ENCODE results near the gene SORCS2. TPM values are rescaled to one million over a fixed set of nuclear protein-coding genes. Genes with fewer than 3 reads are reported as not detected.

Gene SORCS2
- total RNA-seq, 2 experiments from 2014 or later, result not detected

DNA sequence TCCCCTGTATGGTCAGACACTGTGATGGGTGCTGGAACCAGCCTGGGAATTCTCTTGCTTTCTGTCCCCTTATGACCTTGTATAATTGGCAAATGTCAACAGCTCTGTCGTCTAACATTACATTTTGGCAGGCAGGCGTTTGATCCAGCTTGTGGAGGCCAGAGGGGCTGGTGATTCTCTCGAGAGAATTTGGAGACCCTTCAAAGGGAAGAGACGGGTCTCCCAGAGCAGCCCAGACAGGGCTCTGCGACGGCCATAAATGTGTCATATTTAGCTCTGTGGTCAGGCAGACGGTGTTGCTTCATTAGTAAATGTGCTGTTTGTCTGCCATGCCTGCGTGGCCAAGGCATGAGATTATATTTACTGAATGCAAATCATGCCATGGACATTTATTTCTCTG, 68.7 kb downstream of the SORCS2 start:
- no peak overlapping the region for H3K4me3 Mint-ChIP-seq
- ATAC-seq (no peak), DNase-seq (no peak)
- no peaks in the 10 kb centered on the region for H3K27me3 Mint-ChIP-seq (ENCODE audit: low read depth)
- no peak overlapping the region for H3K27ac Mint-ChIP-seq
- CTCF ChIA-PET, result no interaction called here
- no peaks in the 10 kb centered on the region for H3K9me3 Mint-ChIP-seq (ENCODE audit: insufficient read depth)
- no peaks in the 10 kb centered on the region for H3K36me3 Mint-ChIP-seq (ENCODE audit: low read depth)
- POLR2A ChIA-PET, result no interaction called here
- H3K4me1 Mint-ChIP-seq (ENCODE audit: low read depth), result no peaks in the 10 kb centered on the region

- DNase-seq, result no peak
- ChIA-PET POLR2A (no interaction called here), CTCF (no interaction called here)
- H3K27ac Mint-ChIP-seq, result no peak overlapping the region
- H3K4me3 Mint-ChIP-seq, result no peak overlapping the region
- no peaks in the 10 kb centered on the region for H3K36me3 Mint-ChIP-seq (ENCODE audit: low read depth)
- no peaks in the 10 kb centered on the region for H3K9me3 Mint-ChIP-seq (ENCODE audit: insufficient read depth)
- no peaks in the 10 kb centered on the region for H3K4me1 Mint-ChIP-seq (ENCODE audit: low read depth)
- no peaks in the 10 kb centered on the region for H3K27me3 Mint-ChIP-seq (ENCODE audit: low read depth)
- ATAC-seq, result no peak
These were observed 69.2 kb downstream of the SORCS2 start for GRCh38 chr4:7261536-7261935.

DNA sequence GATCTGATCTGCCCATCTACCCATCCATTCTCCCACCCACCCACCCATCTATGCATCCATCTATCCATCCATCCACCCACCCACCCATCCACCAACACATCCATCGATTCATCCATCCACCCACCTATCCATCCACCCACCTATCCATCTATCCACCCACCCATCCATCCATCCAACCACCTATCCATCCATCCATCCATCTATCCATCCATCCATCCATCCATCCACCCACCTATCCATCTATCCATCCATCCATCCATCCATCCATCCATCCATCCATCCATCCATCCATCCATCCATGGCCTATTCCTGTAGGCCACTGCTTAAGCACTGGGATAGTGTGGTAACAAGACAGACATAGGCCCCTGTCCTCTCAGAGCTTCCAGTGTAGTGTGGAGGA, 69.8 kb downstream of the SORCS2 start:
- no peak overlapping the region for H3K4me3 Mint-ChIP-seq
- ChIA-PET CTCF (no interaction called here), POLR2A (no interaction called here)
- no peaks in the 10 kb centered on the region for H3K4me1 Mint-ChIP-seq (ENCODE audit: low read depth)
- H3K27me3 Mint-ChIP-seq (ENCODE audit: low read depth), result no peaks in the 10 kb centered on the region
- no peak for ATAC-seq
- no peak for DNase-seq
- H3K9me3 Mint-ChIP-seq (ENCODE audit: insufficient read depth), result no peaks in the 10 kb centered on the region
- no peaks in the 10 kb centered on the region for H3K36me3 Mint-ChIP-seq (ENCODE audit: low read depth)
- no peak overlapping the region for H3K27ac Mint-ChIP-seq

GRCh38 chr4:7263166-7263565, 70.8 kb downstream of the SORCS2 start:
- DNase-seq (no peak), ATAC-seq (no peak)
- no peaks in the 10 kb centered on the region for H3K4me1 Mint-ChIP-seq (ENCODE audit: low read depth)
- H3K27me3 Mint-ChIP-seq (ENCODE audit: low read depth), result no peaks in the 10 kb centered on the region
- ChIA-PET POLR2A (no interaction called here), CTCF (no interaction called here)
- H3K9me3 Mint-ChIP-seq (ENCODE audit: insufficient read depth), result no peaks in the 10 kb centered on the region
- no peak overlapping the region for H3K4me3 Mint-ChIP-seq
- no peak overlapping the region for H3K27ac Mint-ChIP-seq
- H3K36me3 Mint-ChIP-seq (ENCODE audit: low read depth), result no peaks in the 10 kb centered on the region

GRCh38 chr4:7264694-7265093, 72.4 kb downstream of the SORCS2 start:
- no peak overlapping the region for H3K27ac Mint-ChIP-seq
- POLR2A ChIA-PET, result no interaction called here
- CTCF ChIA-PET, result no interaction called here

GRCh38 chr4:7266525-7267292, 74.4 kb downstream of the SORCS2 start:
- CTCF ChIA-PET, result no interaction called here
- no peak overlapping the region for H3K27ac Mint-ChIP-seq
- no peaks in the 10 kb centered on the region for H3K9me3 Mint-ChIP-seq (ENCODE audit: insufficient read depth)
- POLR2A ChIA-PET, result no interaction called here
- H3K4me3 Mint-ChIP-seq, result no peak overlapping the region
- H3K4me1 Mint-ChIP-seq (ENCODE audit: low read depth), result no peaks in the 10 kb centered on the region
- DNase-seq, result no peak
- ATAC-seq, result no peak
- no peaks in the 10 kb centered on the region for H3K36me3 Mint-ChIP-seq (ENCODE audit: low read depth)
- no peaks in the 10 kb centered on the region for H3K27me3 Mint-ChIP-seq (ENCODE audit: low read depth)

More at GRCh38 chr4:7264694-7265093, 72.4 kb downstream of the SORCS2 start:
- Mint-ChIP-seq H3K36me3 (ENCODE audit: low read depth) (no peaks in the 10 kb centered on the region), H3K9me3 (ENCODE audit: insufficient read depth) (no peaks in the 10 kb centered on the region), H3K4me3 (no peak overlapping the region), H3K27me3 (ENCODE audit: low read depth) (no peaks in the 10 kb centered on the region), H3K4me1 (ENCODE audit: low read depth) (no peaks in the 10 kb centered on the region)
- ATAC-seq (no peak), DNase-seq (no peak)

DNA sequence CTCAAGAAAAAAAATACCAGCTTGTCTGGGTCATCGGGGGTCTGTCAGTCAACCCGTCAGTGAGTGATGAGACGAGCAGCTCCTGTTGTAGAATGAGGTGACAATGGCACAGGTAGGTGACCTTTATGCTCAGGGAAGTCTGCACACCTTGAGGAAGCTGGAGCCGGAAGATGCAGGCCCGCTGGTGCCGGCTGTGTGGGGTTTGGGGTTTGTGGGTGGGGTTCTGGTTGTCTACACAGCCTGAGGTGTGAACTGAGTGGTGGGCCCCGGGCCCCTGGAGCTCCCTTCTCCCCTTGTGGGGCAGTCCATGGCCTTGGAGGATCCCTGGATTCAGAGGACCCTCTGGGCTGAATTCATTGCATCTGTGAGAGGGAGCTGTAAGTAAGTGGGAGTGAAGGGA, 75.5 kb downstream of the SORCS2 start:
- Mint-ChIP-seq H3K4me1 (ENCODE audit: low read depth) (no peaks in the 10 kb centered on the region), H3K27ac (no peak overlapping the region), H3K36me3 (ENCODE audit: low read depth) (no peaks in the 10 kb centered on the region), H3K4me3 (no peak overlapping the region), H3K27me3 (ENCODE audit: low read depth) (no peaks in the 10 kb centered on the region), H3K9me3 (ENCODE audit: insufficient read depth) (no peaks in the 10 kb centered on the region)
- POLR2A ChIA-PET, result no interaction called here
- CTCF ChIA-PET, result no interaction called here
- no peak for DNase-seq
- ATAC-seq, result no peak

GRCh38 chr4:7268941-7269340, 76.6 kb downstream of the SORCS2 start:
- Mint-ChIP-seq H3K4me1 (ENCODE audit: low read depth) (no peaks in the 10 kb centered on the region), H3K9me3 (ENCODE audit: insufficient read depth) (no peaks in the 10 kb centered on the region), H3K27me3 (ENCODE audit: low read depth) (no peaks in the 10 kb centered on the region), H3K36me3 (ENCODE audit: low read depth) (no peaks in the 10 kb centered on the region), H3K4me3 (no peak overlapping the region), H3K27ac (no peak overlapping the region)
- ChIA-PET CTCF (no interaction called here), POLR2A (no interaction called here)
- DNase-seq, result no peak
- ATAC-seq, result no peak

- POLR2A ChIA-PET, result no interaction called here
- no peaks in the 10 kb centered on the region for H3K27me3 Mint-ChIP-seq (ENCODE audit: low read depth)
- no peaks in the 10 kb centered on the region for H3K4me1 Mint-ChIP-seq (ENCODE audit: low read depth)
- H3K36me3 Mint-ChIP-seq (ENCODE audit: low read depth), result no peaks in the 10 kb centered on the region
- no peak for DNase-seq
- CTCF ChIA-PET, result no interaction called here
- no peaks in the 10 kb centered on the region for H3K9me3 Mint-ChIP-seq (ENCODE audit: insufficient read depth)
- H3K4me3 Mint-ChIP-seq, result no peak overlapping the region
- ATAC-seq, result no peak
- H3K27ac Mint-ChIP-seq, result no peak overlapping the region
These were observed 77.8 kb downstream of the SORCS2 start for GRCh38 chr4:7270121-7270520.

- ATAC-seq, result no peak
- POLR2A ChIA-PET, result no interaction called here
- CTCF ChIA-PET, result no interaction called here
These were observed 80.1 kb downstream of the SORCS2 start for GRCh38 chr4:7272404-7272803.

GRCh38 chr4:7273738-7274297, 81.5 kb downstream of the SORCS2 start:
- no peak for ATAC-seq
- ChIA-PET POLR2A (no interaction called here), CTCF (no interaction called here)
- Mint-ChIP-seq H3K4me1 (ENCODE audit: low read depth) (no peaks in the 10 kb centered on the region), H3K36me3 (ENCODE audit: low read depth) (no peaks in the 10 kb centered on the region), H3K9me3 (ENCODE audit: insufficient read depth) (no peaks in the 10 kb centered on the region), H3K4me3 (no peak overlapping the region), H3K27me3 (ENCODE audit: low read depth) (no peaks in the 10 kb centered on the region), H3K27ac (no peak overlapping the region)
- no peak for DNase-seq

More at GRCh38 chr4:7272404-7272803, 80.1 kb downstream of the SORCS2 start:
- H3K4me3 Mint-ChIP-seq, result no peak overlapping the region
- H3K27me3 Mint-ChIP-seq (ENCODE audit: low read depth), result no peaks in the 10 kb centered on the region
- H3K9me3 Mint-ChIP-seq (ENCODE audit: insufficient read depth), result no peaks in the 10 kb centered on the region
- H3K36me3 Mint-ChIP-seq (ENCODE audit: low read depth), result no peaks in the 10 kb centered on the region
- no peak overlapping the region for H3K27ac Mint-ChIP-seq
- DNase-seq, result no peak
- H3K4me1 Mint-ChIP-seq (ENCODE audit: low read depth), result no peaks in the 10 kb centered on the region

GRCh38 chr4:7275067-7275466, 82.7 kb downstream of the SORCS2 start:
- ChIA-PET POLR2A (no interaction called here), CTCF (no interaction called here)
- DNase-seq, result no peak
- H3K36me3 Mint-ChIP-seq (ENCODE audit: low read depth), result no peaks in the 10 kb centered on the region
- no peaks in the 10 kb centered on the region for H3K4me1 Mint-ChIP-seq (ENCODE audit: low read depth)
- no peaks in the 10 kb centered on the region for H3K9me3 Mint-ChIP-seq (ENCODE audit: insufficient read depth)
- H3K27ac Mint-ChIP-seq, result no peak overlapping the region
- ATAC-seq, result no peak
- no peaks in the 10 kb centered on the region for H3K27me3 Mint-ChIP-seq (ENCODE audit: low read depth)
- H3K4me3 Mint-ChIP-seq, result no peak overlapping the region

Data from activated CD8-positive, alpha-beta T cell treated with anti-CD3 and anti-CD28 coated beads, Interleukin-2, amount 10 ng/mL, durations not matched to agents 7 days and 5 days (primary cell).